Bronchial epithelial cell (primary cell): ENCODE results near the gene IP6K3. TPM values are rescaled to one million over a fixed set of nuclear protein-coding genes. Genes with fewer than 3 reads are reported as not detected.

Experiments
- DNase-seq: peaks from one replicate; pipeline ENCODE4 v3.0.0-alpha.2; 2010; ENCODE audit warnings: low read depth
- FAIRE-seq: peaks from 2 replicates; lab custom pipeline; 2011; peaks lifted over from hg19 to GRCh38; lab: Jason Lieb, UNC
- H3K27me3 ChIP-seq: 2 replicates; pipeline ENCODE4 v1.5.1; 2011; ENCODE audit warnings: low read length; ENCODE audit not compliant: control insufficient read depth, insufficient read depth
- H3K36me3 ChIP-seq: 2 replicates; pipeline ENCODE4 v1.5.1; 2011; ENCODE audit warnings: low read length; ENCODE audit not compliant: control insufficient read depth, insufficient read depth
- H3K4me3 ChIP-seq: 2 replicates; pipeline ENCODE4 v1.5.1; 2011; ENCODE audit warnings: mild to moderate bottlenecking, low read depth, low read length, control low read depth
- CTCF ChIP-seq: IDR thresholded peaks from 2 replicates; pipeline ENCODE4 v1.5.1; 2011; ENCODE audit warnings: mild to moderate bottlenecking, moderate library complexity, low read length, control low read depth, inconsistent platforms; ENCODE audit not compliant: insufficient read depth, severe bottlenecking
- total RNA-seq: library from RNA; depleted of rRNA; stranded (reverse); fragments of >200 nt; gene quantifications from 2 replicates; pipeline ENCODE4 v1.2.1, GENCODE V29; 2014

IP6K3 gene
- total RNA-seq, 1 donor from 2014 or later: under 0.01 TPM

GRCh38 chr6:33737267-33738026 lies 9.3 kb downstream of the IP6K3 start:
- H3K4me3 ChIP-seq: no peak overlapping the region
- no peaks in the 10 kb centered on the region for H3K36me3 ChIP-seq
- no peak for TF ChIP-seq CTCF
- DNase-seq: no peak
- no peak for FAIRE-seq
- no peaks in the 10 kb centered on the region for H3K27me3 ChIP-seq

GRCh38 chr6:33735216-33735615 lies 11.5 kb downstream of the IP6K3 start:
- Histone ChIP-seq H3K27me3 (peaks cover 2% of the 10 kb centered on the region), H3K36me3 (no peaks in the 10 kb centered on the region), H3K4me3 (no peak overlapping the region)
- FAIRE-seq (no peak), DNase-seq (no peak)
- TF ChIP-seq CTCF: no peak

- peaks cover 2% of the 10 kb centered on the region for H3K27me3 ChIP-seq
- H3K36me3 ChIP-seq: no peaks in the 10 kb centered on the region
- DNase-seq (no peak), FAIRE-seq (no peak)
- TF ChIP-seq CTCF: no peak
- no peak overlapping the region for H3K4me3 ChIP-seq
Observed at GRCh38 chr6:33733709-33734007, 13.0 kb downstream of the IP6K3 start.

- H3K4me3 ChIP-seq: no peak overlapping the region
- DNase-seq: no peak
- no peaks in the 10 kb centered on the region for H3K36me3 ChIP-seq
- peaks cover 2% of the 10 kb centered on the region for H3K27me3 ChIP-seq
- FAIRE-seq: no peak
- no peak for TF ChIP-seq CTCF
Observed at GRCh38 chr6:33732817-33733708, 13.6 kb downstream of the IP6K3 start.

GRCh38 chr6:33732385-33732784 lies 14.3 kb downstream of the IP6K3 start:
- FAIRE-seq: no peak
- no peak for DNase-seq
- TF ChIP-seq CTCF: no peak
- H3K27me3 ChIP-seq: peaks cover 2% of the 10 kb centered on the region
- H3K36me3 ChIP-seq: no peaks in the 10 kb centered on the region
- no peak overlapping the region for H3K4me3 ChIP-seq
